ENCODE measurements around the gene ERBB2.

ERBB2 gene

DNA sequence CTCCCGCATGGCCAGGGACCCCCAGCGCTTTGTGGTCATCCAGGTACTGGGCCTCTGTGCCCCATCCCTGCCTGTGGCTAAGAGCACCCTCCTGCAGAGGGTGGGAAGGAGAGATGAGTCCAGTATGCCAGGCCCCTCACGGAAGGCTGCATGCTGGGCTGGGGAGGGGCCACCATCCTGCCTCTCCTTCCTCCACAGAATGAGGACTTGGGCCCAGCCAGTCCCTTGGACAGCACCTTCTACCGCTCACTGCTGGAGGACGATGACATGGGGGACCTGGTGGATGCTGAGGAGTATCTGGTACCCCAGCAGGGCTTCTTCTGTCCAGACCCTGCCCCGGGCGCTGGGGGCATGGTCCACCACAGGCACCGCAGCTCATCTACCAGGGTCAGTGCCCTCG, 26.8 kb downstream of the ERBB2 start:
- Histone ChIP-seq H3K27ac (ENCODE audit: low read length) (no peak overlapping the region), H3K9me3 (ENCODE audit: insufficient read depth, low read depth, low read length) (no peaks in the 10 kb centered on the region), H3K4me1 (ENCODE audit: insufficient read depth, low read length) (peaks cover 11% of the 10 kb centered on the region; the same call in 1 of the 2 replicates), H3K4me3 (ENCODE audit: low read length) (no peak overlapping the region), H3K9ac (ENCODE audit: low read depth, low read length) (no peak overlapping the region), H3K36me3 (ENCODE audit: insufficient read depth, low read depth, low read length) (peaks cover 75% of the 10 kb centered on the region), H3K27me3 (ENCODE audit: insufficient read depth, low read length) (no peaks in the 10 kb centered on the region)

DNA sequence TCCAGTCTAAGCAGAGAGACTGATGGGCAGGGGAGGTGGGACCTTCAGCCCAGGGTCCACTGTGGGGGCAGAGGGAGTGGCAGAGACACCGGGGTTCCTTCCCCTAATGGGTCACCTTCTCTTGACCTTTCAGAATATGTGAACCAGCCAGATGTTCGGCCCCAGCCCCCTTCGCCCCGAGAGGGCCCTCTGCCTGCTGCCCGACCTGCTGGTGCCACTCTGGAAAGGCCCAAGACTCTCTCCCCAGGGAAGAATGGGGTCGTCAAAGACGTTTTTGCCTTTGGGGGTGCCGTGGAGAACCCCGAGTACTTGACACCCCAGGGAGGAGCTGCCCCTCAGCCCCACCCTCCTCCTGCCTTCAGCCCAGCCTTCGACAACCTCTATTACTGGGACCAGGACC, 27.7 kb downstream of the ERBB2 start:
- H3K4me3 ChIP-seq (ENCODE audit: low read length), result no peak overlapping the region
- H3K4me1 ChIP-seq (ENCODE audit: insufficient read depth, low read length), result peaks cover 11% of the 10 kb centered on the region; the same call in 1 of the 2 replicates
- H3K36me3 ChIP-seq (ENCODE audit: insufficient read depth, low read depth, low read length), result peaks cover 67% of the 10 kb centered on the region
- no peak overlapping the region for H3K27ac ChIP-seq (ENCODE audit: low read length)
- H3K9ac ChIP-seq (ENCODE audit: low read depth, low read length), result no peak overlapping the region
- H3K9me3 ChIP-seq (ENCODE audit: insufficient read depth, low read depth, low read length), result no peaks in the 10 kb centered on the region
- no peaks in the 10 kb centered on the region for H3K27me3 ChIP-seq (ENCODE audit: insufficient read depth, low read length)

GRCh38 chr17:39729280-39729851, 29.5 kb downstream of the ERBB2 start:
- peak overlapping the region; percentile 87; the same call in 1 of the 2 replicates for H3K9ac ChIP-seq (ENCODE audit: low read depth, low read length)
- 0 out of 2 replicates have a peak, but pooled peaks cover 8% of the 10 kb centered on the region for H3K4me1 ChIP-seq (ENCODE audit: insufficient read depth, low read length)
- peaks cover 49% of the 10 kb centered on the region for H3K36me3 ChIP-seq (ENCODE audit: insufficient read depth, low read depth, low read length)
- H3K27me3 ChIP-seq (ENCODE audit: insufficient read depth, low read length), result no peaks in the 10 kb centered on the region
- H3K27ac ChIP-seq (ENCODE audit: low read length), result no peak overlapping the region
- peak overlapping the region; percentile 89 for H3K4me3 ChIP-seq (ENCODE audit: low read length)
- H3K9me3 ChIP-seq (ENCODE audit: insufficient read depth, low read depth, low read length), result no peaks in the 10 kb centered on the region

- Histone ChIP-seq H3K27me3 (ENCODE audit: insufficient read depth, low read length) (no peaks in the 10 kb centered on the region), H3K9me3 (ENCODE audit: insufficient read depth, low read depth, low read length) (no peaks in the 10 kb centered on the region), H3K9ac (ENCODE audit: low read depth, low read length) (peak within 1 kb of the TSS; percentile 87), H3K4me1 (ENCODE audit: insufficient read depth, low read length) (0 out of 2 replicates have a peak, but pooled peaks cover 8% of the 10 kb centered on the region), H3K36me3 (ENCODE audit: insufficient read depth, low read depth, low read length) (peaks cover 40% of the 10 kb centered on the region), H3K4me3 (ENCODE audit: low read length) (peak within 1 kb of the TSS; percentile 89), H3K27ac (ENCODE audit: low read length) (peak within 1 kb of the TSS; percentile 91)
These were observed 30.4 kb downstream of the ERBB2 start, which contains the start of gene MIEN1 for GRCh38 chr17:39730095-39730921. MIEN1 (minus strand) TSS chr17:39730532; CDS start chr17:39730495, 37 bp downstream.

DNA sequence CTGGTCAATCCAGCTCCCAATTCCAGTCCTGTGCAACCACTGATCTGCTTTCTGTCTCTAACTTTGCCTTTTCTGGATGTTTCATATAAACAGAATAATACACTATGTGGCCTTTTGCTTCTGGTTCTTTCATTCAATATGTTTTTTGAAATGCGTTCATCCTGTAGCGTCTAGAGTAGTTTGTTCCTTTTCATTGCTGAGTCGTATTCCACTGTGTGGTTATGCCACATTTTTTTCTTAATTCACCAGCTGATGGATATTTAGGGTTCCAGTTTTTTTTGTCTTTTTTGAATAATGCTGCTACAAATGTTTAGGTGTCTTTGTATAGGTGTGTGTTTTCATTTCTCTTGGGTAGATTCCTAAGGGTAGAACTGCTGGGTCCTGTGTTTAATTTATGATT, 32.7 kb downstream of the ERBB2 start:
- Histone ChIP-seq H3K27me3 (ENCODE audit: insufficient read depth, low read length) (no peaks in the 10 kb centered on the region; the same call in 1 of the 2 replicates), H3K36me3 (ENCODE audit: insufficient read depth, low read depth, low read length) (peaks cover 17% of the 10 kb centered on the region; the same call in 1 of the 2 replicates), H3K4me1 (ENCODE audit: insufficient read depth, low read length) (peaks cover 12% of the 10 kb centered on the region; the same call in 1 of the 2 replicates), H3K27ac (ENCODE audit: low read length) (no peak overlapping the region), H3K9me3 (ENCODE audit: insufficient read depth, low read depth, low read length) (no peaks in the 10 kb centered on the region), H3K9ac (ENCODE audit: low read depth, low read length) (no peak overlapping the region), H3K4me3 (ENCODE audit: low read length) (no peak overlapping the region)

GRCh38 chr17:39735882-39736281, 36.0 kb downstream of the ERBB2 start:
- Histone ChIP-seq H3K9ac (ENCODE audit: low read depth, low read length) (no peak overlapping the region), H3K27ac (ENCODE audit: low read length) (no peak overlapping the region), H3K9me3 (ENCODE audit: insufficient read depth, low read depth, low read length) (no peaks in the 10 kb centered on the region), H3K36me3 (ENCODE audit: insufficient read depth, low read depth, low read length) (no peaks in the 10 kb centered on the region), H3K4me1 (ENCODE audit: insufficient read depth, low read length) (peaks cover 12% of the 10 kb centered on the region), H3K27me3 (ENCODE audit: insufficient read depth, low read length) (peaks cover 9% of the 10 kb centered on the region; the same call in 1 of the 2 replicates), H3K4me3 (ENCODE audit: low read length) (no peak overlapping the region)

- peaks cover 9% of the 10 kb centered on the region; the same call in 1 of the 2 replicates for H3K27me3 ChIP-seq (ENCODE audit: insufficient read depth, low read length)
- no peak overlapping the region for H3K27ac ChIP-seq (ENCODE audit: low read length)
These were observed 36.7 kb downstream of the ERBB2 start for GRCh38 chr17:39736319-39737165.

DNA sequence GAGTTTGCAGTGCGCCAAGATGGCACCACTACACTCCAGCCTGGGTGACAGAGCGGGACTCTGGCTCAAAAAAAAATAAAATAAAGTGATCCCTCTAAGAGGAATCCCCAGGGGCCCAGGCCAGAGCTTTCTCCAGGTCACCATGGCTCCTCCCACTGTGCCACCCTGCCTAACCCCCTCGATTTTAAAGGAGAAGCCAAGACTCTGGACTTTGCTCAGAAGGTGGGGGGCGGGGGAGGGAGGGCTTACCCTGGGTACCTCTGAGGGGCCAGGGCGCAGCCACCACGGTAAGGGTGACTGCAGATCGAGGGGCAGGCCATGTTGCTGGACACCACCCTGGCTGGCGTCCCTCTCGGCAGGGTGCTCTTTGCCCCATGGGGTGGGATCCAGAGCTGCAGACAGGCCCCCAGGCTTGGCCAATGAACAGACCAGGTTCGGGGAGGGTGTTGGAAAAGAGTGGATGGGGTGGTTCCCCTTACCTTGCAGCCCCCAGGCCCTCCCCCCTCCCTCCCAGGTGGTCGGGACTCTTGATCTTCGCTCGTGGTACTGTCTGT, 37.4 kb downstream of the ERBB2 start:
- Histone ChIP-seq H3K4me1 (ENCODE audit: insufficient read depth, low read length) (peaks cover 19% of the 10 kb centered on the region), H3K9ac (ENCODE audit: low read depth, low read length) (peak overlapping the region; percentile 96; the same call in 1 of the 2 replicates), H3K4me3 (ENCODE audit: low read length) (peak overlapping the region; percentile 85), H3K36me3 (ENCODE audit: insufficient read depth, low read depth, low read length) (no peaks in the 10 kb centered on the region), H3K9me3 (ENCODE audit: insufficient read depth, low read depth, low read length) (no peaks in the 10 kb centered on the region), H3K27ac (ENCODE audit: low read length) (peak overlapping the region; percentile 76), H3K27me3 (ENCODE audit: insufficient read depth, low read length) (peaks cover 9% of the 10 kb centered on the region; the same call in 1 of the 2 replicates)

More at GRCh38 chr17:39736319-39737165, 36.7 kb downstream of the ERBB2 start:
- H3K4me1 ChIP-seq (ENCODE audit: insufficient read depth, low read length), result peaks cover 19% of the 10 kb centered on the region
- H3K9ac ChIP-seq (ENCODE audit: low read depth, low read length), result no peak overlapping the region
- H3K36me3 ChIP-seq (ENCODE audit: insufficient read depth, low read depth, low read length), result no peaks in the 10 kb centered on the region
- H3K9me3 ChIP-seq (ENCODE audit: insufficient read depth, low read depth, low read length), result no peaks in the 10 kb centered on the region
- H3K4me3 ChIP-seq (ENCODE audit: low read length), result no peak overlapping the region

- Histone ChIP-seq H3K9ac (ENCODE audit: low read depth, low read length) (peak within 1 kb of the TSS; percentile 96), H3K27ac (ENCODE audit: low read length) (peak within 1 kb of the TSS; percentile 92), H3K4me1 (ENCODE audit: insufficient read depth, low read length) (peaks cover 19% of the 10 kb centered on the region), H3K4me3 (ENCODE audit: low read length) (peak within 1 kb of the TSS; percentile 85), H3K36me3 (ENCODE audit: insufficient read depth, low read depth, low read length) (peaks cover 4% of the 10 kb centered on the region), H3K27me3 (ENCODE audit: insufficient read depth, low read length) (peaks cover 9% of the 10 kb centered on the region; the same call in 1 of the 2 replicates), H3K9me3 (ENCODE audit: insufficient read depth, low read depth, low read length) (no peaks in the 10 kb centered on the region)
These were observed 38.1 kb downstream of the ERBB2 start, which contains the start of gene GRB7 for GRCh38 chr17:39737760-39738567. GRB7 (plus strand) TSS chr17:39737938; CDS start chr17:39742302, 4,364 bp downstream.

GRCh38 chr17:39738568-39738901, 38.7 kb downstream of the ERBB2 start:
- Histone ChIP-seq H3K36me3 (ENCODE audit: insufficient read depth, low read depth, low read length) (peaks cover 9% of the 10 kb centered on the region), H3K27me3 (ENCODE audit: insufficient read depth, low read length) (peaks cover 9% of the 10 kb centered on the region; the same call in 1 of the 2 replicates), H3K4me3 (ENCODE audit: low read length) (peak overlapping the region; percentile 85), H3K4me1 (ENCODE audit: insufficient read depth, low read length) (peaks cover 19% of the 10 kb centered on the region), H3K9me3 (ENCODE audit: insufficient read depth, low read depth, low read length) (no peaks in the 10 kb centered on the region), H3K9ac (ENCODE audit: low read depth, low read length) (peak overlapping the region; percentile 96), H3K27ac (ENCODE audit: low read length) (peak overlapping the region; percentile 92)

Measured in iPS-20b (cell line).